ENCODE data around the gene CD200.

The CD200 gene

GRCh38 chr3:112409041-112409440 is 76.1 kb downstream of the CD200 start:
- Histone ChIP-seq H3K4me3 (ENCODE audit: low read depth, low read length) (no peak overlapping the region), H3K79me2 (no peaks in the 10 kb centered on the region), H3K4me1 (no peaks in the 10 kb centered on the region), H2AFZ (no peak overlapping the region), H3K27me3 (ENCODE audit: control insufficient read depth, insufficient read depth, low read length) (no peaks in the 10 kb centered on the region), H3K4me2 (ENCODE audit: low read length) (no peak overlapping the region), H3K27ac (no peak overlapping the region), H3K9me3 (ENCODE audit: control insufficient read depth, low read length) (no peaks in the 10 kb centered on the region), H3K36me3 (ENCODE audit: control insufficient read depth, insufficient read depth, low read length) (no peaks in the 10 kb centered on the region), H3K9ac (no peak overlapping the region)
- TF ChIP-seq CTCF (IDR thresholded peaks at IDR 0.05) = no peak

DNA sequence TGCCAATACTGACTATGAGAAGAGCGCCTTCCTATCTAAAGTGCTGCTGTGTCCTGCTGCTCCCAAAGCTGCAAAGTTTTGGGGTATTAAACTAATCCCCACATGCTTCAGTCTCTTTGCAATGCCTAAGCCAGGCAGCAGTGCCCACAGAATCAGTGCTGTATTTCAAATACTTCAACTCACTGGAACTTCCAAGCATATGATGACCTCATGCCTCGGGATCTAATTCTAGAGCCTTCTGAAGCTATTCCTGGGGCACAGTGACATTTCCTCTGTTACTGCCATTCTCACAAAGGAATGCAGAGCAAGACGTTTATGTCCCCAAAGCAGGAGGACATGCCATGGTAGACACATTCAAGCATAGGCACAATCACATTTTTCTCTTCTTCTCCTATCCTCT is 78.5 kb downstream of the CD200 start:
- TF ChIP-seq CTCF (IDR thresholded peaks at IDR 0.05) = no peak
- Histone ChIP-seq H3K9ac (no peak overlapping the region), H3K79me2 (no peaks in the 10 kb centered on the region), H3K9me3 (ENCODE audit: control insufficient read depth, low read length) (no peaks in the 10 kb centered on the region), H3K4me1 (no peaks in the 10 kb centered on the region), H3K4me2 (ENCODE audit: low read length) (no peak overlapping the region), H2AFZ (no peak overlapping the region), H3K36me3 (ENCODE audit: control insufficient read depth, insufficient read depth, low read length) (no peaks in the 10 kb centered on the region), H3K27ac (no peak overlapping the region), H3K4me3 (ENCODE audit: low read depth, low read length) (no peak overlapping the region), H3K27me3 (ENCODE audit: control insufficient read depth, insufficient read depth, low read length) (no peaks in the 10 kb centered on the region)
